Measurements from ENCODE around the gene ATG3. TPM values are rescaled to one million over a fixed set of nuclear protein-coding genes. Genes with fewer than 3 reads are reported as not detected.

Gene ATG3
- total and polyA plus RNA-seq, 9 of the 15 experiments (the other 6 are each of a cell fraction or from before 2014, with no cell fraction given): 48.7 to 107 (median 64.7) TPM

DNA sequence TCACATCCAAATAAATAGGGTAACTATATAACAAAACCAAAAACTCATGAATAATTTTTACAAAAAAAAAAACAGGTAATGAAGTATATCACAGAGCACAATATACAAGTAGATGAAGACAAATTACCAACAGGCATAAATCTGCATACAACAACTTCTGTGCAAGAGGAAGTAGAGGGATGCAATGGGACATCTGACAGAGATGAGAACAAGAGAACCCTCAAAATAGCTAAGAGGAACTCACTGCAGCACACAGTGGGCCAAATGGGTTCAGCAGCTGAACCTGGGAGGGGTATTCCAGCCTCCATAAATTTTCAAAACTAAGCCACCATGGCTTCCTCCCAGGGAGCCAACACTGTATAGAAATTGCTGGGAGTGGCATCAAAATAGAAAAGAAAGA is 52.9 kb downstream of the ATG3 start:
- no peak for FAIRE-seq
- Histone ChIP-seq H3K27me3 (ENCODE audit: control insufficient read depth in 2 of 2, insufficient read depth in 2 of 2, low read length in 2 of 2) (no peaks in the 10 kb centered on the region), H3K9me3 (replicated peaks; ENCODE audit: control insufficient read depth, insufficient read depth, low read depth, low read length) (no peaks in the 10 kb centered on the region), H3K79me2 (ENCODE audit: control insufficient read depth, insufficient read depth, low read length) (no peaks in the 10 kb centered on the region), H3K27ac (ENCODE audit: extremely low read depth, low read depth, low read length) (no peak overlapping the region), H3K36me3 (ENCODE audit: control insufficient read depth, insufficient read depth, low read length) (no peaks in the 10 kb centered on the region), H3K4me3 (no peak overlapping the region), H3K4me2 (ENCODE audit: insufficient read depth, low read length) (no peak overlapping the region), H3K9me1 (ENCODE audit: control insufficient read depth, insufficient read depth, low read length) (no peaks in the 10 kb centered on the region), H4K20me1 (replicated peaks; ENCODE audit: control insufficient read depth, insufficient read depth, low read length) (no peaks in the 10 kb centered on the region), H2AFZ (ENCODE audit: low read depth, low read length) (no peak overlapping the region), H3K9ac (ENCODE audit: insufficient read depth in 1 of 2, low read depth in 2 of 2, low read length in 2 of 2) (no peak overlapping the region), H3K4me1 (replicated peaks in 1 of 2; ENCODE audit: control insufficient read depth in 2 of 2, insufficient read depth in 2 of 2, low read length in 2 of 2) (no peaks in the 10 kb centered on the region)
- no peak for ATAC-seq
- CTCF ChIA-PET (ENCODE audit: low intra/inter-chr PET ratio): no interaction called here
- in situ Hi-C loops (cut with MboI): loop anchor here (25.0 kb wide), 2 partner anchors 197 to 397 kb away; no protein-coding TSS in a partner anchor
- POLR2A ChIA-PET: no interaction called here
- TF ChIP-seq SIRT6 (IDR thresholded peaks at IDR 0.05; ENCODE audit: low read depth, low read length): no peak
- TF ChIP-seq, protein P1, sequence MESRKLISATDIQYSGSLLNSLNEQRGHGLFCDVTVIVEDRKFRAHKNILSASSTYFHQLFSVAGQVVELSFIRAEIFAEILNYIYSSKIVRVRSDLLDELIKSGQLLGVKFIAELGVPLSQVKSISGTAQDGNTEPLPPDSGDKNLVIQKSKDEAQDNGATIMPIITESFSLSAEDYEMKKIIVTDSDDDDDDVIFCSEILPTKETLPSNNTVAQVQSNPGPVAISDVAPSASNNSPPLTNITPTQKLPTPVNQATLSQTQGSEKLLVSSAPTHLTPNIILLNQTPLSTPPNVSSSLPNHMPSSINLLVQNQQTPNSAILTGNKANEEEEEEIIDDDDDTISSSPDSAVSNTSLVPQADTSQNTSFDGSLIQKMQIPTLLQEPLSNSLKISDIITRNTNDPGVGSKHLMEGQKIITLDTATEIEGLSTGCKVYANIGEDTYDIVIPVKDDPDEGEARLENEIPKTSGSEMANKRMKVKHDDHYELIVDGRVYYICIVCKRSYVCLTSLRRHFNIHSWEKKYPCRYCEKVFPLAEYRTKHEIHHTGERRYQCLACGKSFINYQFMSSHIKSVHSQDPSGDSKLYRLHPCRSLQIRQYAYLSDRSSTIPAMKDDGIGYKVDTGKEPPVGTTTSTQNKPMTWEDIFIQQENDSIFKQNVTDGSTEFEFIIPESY (CRISPR knock-in tag; IDR thresholded peaks at IDR 0.05): no peak
- TF ChIP-seq NCOA2 (IDR thresholded peaks at IDR 0.05; ENCODE audit: partially characterized antibody in 2 of 2): no peak
- TF ChIP-seq STAT5B (CRISPR knock-in tag; IDR thresholded peaks at IDR 0.05): no peak
- BruUV-seq (replicated peaks): no TSS peak
- intact Hi-C loops (cut with micrococcal nuclease): no loop called here
- DNase-seq (ENCODE audit: extremely low read depth in 1 of 4, low spot score in 3 of 4): no peak

GRCh38 chr3:112508261-112508660 is 53.5 kb downstream of the ATG3 start:
- intact Hi-C loops (cut with micrococcal nuclease) (no loop called here), in situ Hi-C loops (cut with MboI) (loop anchor here (25.0 kb wide), 2 partner anchors 196 to 396 kb away; no protein-coding TSS in a partner anchor)
- no peak overlapping the region for H2AFZ ChIP-seq (ENCODE audit: low read depth, low read length)
- H3K36me3 ChIP-seq (ENCODE audit: control insufficient read depth, insufficient read depth, low read length): no peaks in the 10 kb centered on the region
- POLR2A ChIA-PET: no interaction called here
- ATAC-seq (no peak), FAIRE-seq (no peak), DNase-seq (ENCODE audit: extremely low read depth in 1 of 4, low spot score in 3 of 4) (no peak)
- H3K9me1 ChIP-seq (ENCODE audit: control insufficient read depth, insufficient read depth, low read length): no peaks in the 10 kb centered on the region
- H3K79me2 ChIP-seq (ENCODE audit: control insufficient read depth, insufficient read depth, low read length): no peaks in the 10 kb centered on the region
- H3K27me3 ChIP-seq (ENCODE audit: control insufficient read depth in 2 of 2, insufficient read depth in 2 of 2, low read length in 2 of 2): no peaks in the 10 kb centered on the region
- BruUV-seq (replicated peaks): no TSS peak
- H3K4me1 ChIP-seq (replicated peaks in 1 of 2; ENCODE audit: control insufficient read depth in 2 of 2, insufficient read depth in 2 of 2, low read length in 2 of 2): no peaks in the 10 kb centered on the region
- no peaks in the 10 kb centered on the region for H3K9me3 ChIP-seq (replicated peaks; ENCODE audit: control insufficient read depth, insufficient read depth, low read depth, low read length)
- no peak overlapping the region for H3K27ac ChIP-seq (ENCODE audit: extremely low read depth, low read depth, low read length)
- H4K20me1 ChIP-seq (replicated peaks; ENCODE audit: control insufficient read depth, insufficient read depth, low read length): no peaks in the 10 kb centered on the region
- H3K4me3 ChIP-seq: no peak overlapping the region
- 0% methylated on average over 2 of the region's 2 CpGs for WGBS (ENCODE audit: insufficient coverage, low coverage, missing lambda C conversion rate)
- H3K4me2 ChIP-seq (ENCODE audit: insufficient read depth, low read length): no peak overlapping the region
- no peak overlapping the region for H3K9ac ChIP-seq (ENCODE audit: insufficient read depth in 1 of 2, low read depth in 2 of 2, low read length in 2 of 2)
- TF ChIP-seq MTA1 (IDR thresholded peaks at IDR 0.05; ENCODE audit: borderline replicate concordance) (no peak), ZNF707 (CRISPR knock-in tag; conservative IDR thresholded peaks at IDR 0.05) (no peak), ZFP36 (IDR thresholded peaks at IDR 0.05; ENCODE audit: low read depth, low read length, partially characterized antibody) (no peak), RFX5 (IDR thresholded peaks at IDR 0.05; ENCODE audit: low read depth, low read length) (no peak), ZNF586 (CRISPR knock-in tag; conservative IDR thresholded peaks at IDR 0.05) (no peak), CHD2 (IDR thresholded peaks at IDR 0.05; ENCODE audit: low read depth, low read length) (no peak), CSDE1 (IDR thresholded peaks at IDR 0.05) (no peak), DMBX1 (CRISPR knock-in tag; IDR thresholded peaks at IDR 0.05; ENCODE audit: borderline replicate concordance) (no peak)
- CTCF ChIA-PET (ENCODE audit: low intra/inter-chr PET ratio): no interaction called here
